ENCODE results near the gene PIK3AP1. TPM values are rescaled to one million over a fixed set of nuclear protein-coding genes. Genes with fewer than 3 reads are reported as not detected.

PIK3AP1 gene
- total and polyA plus RNA-seq, 2 of the 4 experiments (the other 2 are of a cell fraction), result under 0.01 to 0.14 TPM

DNA sequence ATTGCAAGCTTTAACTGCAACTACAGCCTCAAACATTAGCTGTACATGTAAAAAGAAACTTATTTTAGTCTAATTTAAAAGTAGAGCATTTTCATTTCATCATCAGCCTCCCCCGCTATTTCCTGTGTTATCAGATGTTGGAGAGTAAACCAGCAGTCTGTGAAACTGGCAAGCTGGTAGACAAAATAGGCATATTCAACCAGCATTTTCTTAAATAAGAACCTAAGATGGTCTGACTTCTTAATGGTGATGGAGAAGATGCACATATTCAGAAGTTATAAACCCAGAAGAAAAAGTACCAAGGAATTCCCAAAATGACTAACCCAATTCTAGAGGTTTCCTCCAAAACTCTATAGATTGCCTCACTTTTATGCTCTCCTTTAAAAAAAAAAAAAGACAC lies 24.9 kb downstream of the PIK3AP1 start:
- no peak overlapping the region for H3K9ac ChIP-seq (ENCODE audit: low read depth, low read length)
- H3K4me1 ChIP-seq (ENCODE audit: control insufficient read depth, insufficient read depth, low read length), result peaks cover 5% of the 10 kb centered on the region
- H2AK5ac ChIP-seq (ENCODE audit: low read depth, low read length), result no peak overlapping the region
- H3K9me1 ChIP-seq (ENCODE audit: insufficient read depth, low read length), result peaks cover 4% of the 10 kb centered on the region; the same call in 1 of the 2 replicates
- dilution Hi-C loops (cut with HindIII; ENCODE audit: low sequenced_read_pairs, unreplicated experiment), result no loop called here
- no peak overlapping the region for H3K18ac ChIP-seq (ENCODE audit: low read depth, low read length)
- no peak overlapping the region for H4K5ac ChIP-seq (ENCODE audit: low read depth, low read length)
- no peaks in the 10 kb centered on the region for H3K36me3 ChIP-seq (ENCODE audit: control insufficient read depth, insufficient read depth, low read length)
- H3K56ac ChIP-seq (ENCODE audit: extremely low read depth, insufficient read depth, low read length), result no peak overlapping the region
- ChIA-PET POLR2A (ENCODE audit: unreplicated experiment) (no interaction called here), CTCF (no interaction called here)
- H4K8ac ChIP-seq (ENCODE audit: low read depth in 2 of 2, low read length in 2 of 2), result no peak overlapping the region
- no CpG with 5 or more reads among the region's 1 CpG for WGBS, 2 experiments (ENCODE audit: extremely low coverage in 2 of 2, insufficient read length in 1 of 2)
- H3K23ac ChIP-seq (ENCODE audit: low read depth, low read length), result no peak overlapping the region
- no peak overlapping the region for H2AFZ ChIP-seq (replicated peaks; ENCODE audit: low read length, poor library complexity)
- H2BK15ac ChIP-seq (ENCODE audit: low read depth, low read length), result no peak overlapping the region
- ATAC-seq (ENCODE audit: low read depth) (no peak), DNase-seq (peak; percentile 10)
- H3K4ac ChIP-seq (ENCODE audit: low read depth, low read length), result no peak overlapping the region
- H4K20me1 ChIP-seq (ENCODE audit: insufficient read depth, low read length), result no peaks in the 10 kb centered on the region
- no peak overlapping the region for H2BK120ac ChIP-seq (ENCODE audit: low read depth, low read length)
- H3K79me1 ChIP-seq (ENCODE audit: low read depth in 1 of 2, low read length in 2 of 2), result no peaks in the 10 kb centered on the region
- no peak overlapping the region for H3K14ac ChIP-seq (replicated peaks; ENCODE audit: low read depth, low read length)
- BruUV-seq (replicated peaks), result no TSS peak
- in situ Hi-C loops (cut with MboI; ENCODE audit: low sequenced_read_pairs), result no loop called here
- no peak for TF ChIP-seq POLR2A (IDR thresholded peaks at IDR 0.05; ENCODE audit: low read depth, low read length)
- TF ChIP-seq, protein P1, sequence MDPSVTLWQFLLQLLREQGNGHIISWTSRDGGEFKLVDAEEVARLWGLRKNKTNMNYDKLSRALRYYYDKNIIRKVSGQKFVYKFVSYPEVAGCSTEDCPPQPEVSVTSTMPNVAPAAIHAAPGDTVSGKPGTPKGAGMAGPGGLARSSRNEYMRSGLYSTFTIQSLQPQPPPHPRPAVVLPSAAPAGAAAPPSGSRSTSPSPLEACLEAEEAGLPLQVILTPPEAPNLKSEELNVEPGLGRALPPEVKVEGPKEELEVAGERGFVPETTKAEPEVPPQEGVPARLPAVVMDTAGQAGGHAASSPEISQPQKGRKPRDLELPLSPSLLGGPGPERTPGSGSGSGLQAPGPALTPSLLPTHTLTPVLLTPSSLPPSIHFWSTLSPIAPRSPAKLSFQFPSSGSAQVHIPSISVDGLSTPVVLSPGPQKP (IDR thresholded peaks at IDR 0.05; ENCODE audit: borderline replicate concordance, low read depth, low read length), result no peak
- H3K4me3 ChIP-seq (ENCODE audit: insufficient read depth, low read depth, low read length), result no peak overlapping the region
- no peaks in the 10 kb centered on the region for H3K27me3 ChIP-seq (ENCODE audit: control insufficient read depth, insufficient read depth, low read length)
- no peak overlapping the region for H3K4me2 ChIP-seq (ENCODE audit: low read depth, low read length)
- no peak overlapping the region for H2BK5ac ChIP-seq (ENCODE audit: low read depth, low read length, poor library complexity, severe bottlenecking)
- H4K91ac ChIP-seq (ENCODE audit: insufficient read depth, low read depth, low read length), result no peak overlapping the region
- H2BK20ac ChIP-seq (ENCODE audit: low read depth, low read length), result no peak overlapping the region
- H2AK9ac ChIP-seq (replicated peaks; ENCODE audit: low read depth, low read length, poor library complexity), result no peak overlapping the region
- no peaks in the 10 kb centered on the region for H3K9me3 ChIP-seq (ENCODE audit: control insufficient read depth, insufficient read depth, low read length)
- H3K27ac ChIP-seq (ENCODE audit: insufficient read depth, low read length), result no peak overlapping the region
- intact Hi-C loops (cut with micrococcal nuclease), result no loop called here
